ENCODE data around the gene A1BG.

A1BG gene

DNA sequence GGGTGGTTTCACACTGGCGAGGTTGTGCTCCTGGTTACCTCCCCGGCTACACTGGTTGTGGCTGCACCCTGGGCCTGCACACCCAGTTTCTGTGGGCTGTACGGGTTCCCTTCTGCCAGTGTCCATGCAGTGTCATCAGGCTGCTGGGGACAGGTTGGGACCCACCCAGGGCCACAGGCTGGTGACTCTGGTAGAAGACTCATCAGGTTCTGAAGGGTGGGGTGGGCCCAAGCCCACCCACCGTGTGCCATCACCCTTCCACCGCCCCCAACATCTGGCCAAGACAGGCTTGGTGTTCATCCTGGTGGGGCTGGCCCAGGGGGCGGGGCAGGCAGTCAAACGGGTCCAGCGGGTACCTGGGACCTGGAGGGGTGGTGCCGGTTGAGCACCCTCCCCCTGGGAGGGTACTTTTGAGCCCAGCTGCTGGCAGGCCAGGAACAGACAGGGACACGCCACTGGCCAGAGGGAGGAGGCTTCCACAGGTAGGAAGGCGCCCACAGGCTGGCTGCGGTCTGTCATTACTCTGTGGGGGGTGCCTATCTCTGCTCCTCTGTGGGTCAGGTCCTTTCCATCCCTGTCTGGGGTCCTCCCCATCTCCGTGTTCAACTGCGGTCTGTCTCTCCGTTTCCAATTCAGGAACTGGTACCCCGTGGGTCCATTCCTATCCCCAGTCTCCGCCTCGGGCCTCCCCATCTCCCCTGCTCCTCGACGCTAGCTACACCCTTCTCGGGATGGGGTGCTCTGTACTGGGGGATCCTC is 42.1 kb upstream of the A1BG start, which contains the start of gene RNF225:
RNF225 (plus strand) TSS at position 437 of the 759 bp plus-strand sequence. CDS start 434 bp downstream, outside the sequence.
- DNase-seq: no peak
- TF ChIP-seq GATA1 (IDR thresholded peaks at IDR 0.05; ENCODE audit: low read depth, low read length) (no peak), POLR2A (IDR thresholded peaks at IDR 0.05; ENCODE audit: low read length) (peak; percentile 53)

DNA sequence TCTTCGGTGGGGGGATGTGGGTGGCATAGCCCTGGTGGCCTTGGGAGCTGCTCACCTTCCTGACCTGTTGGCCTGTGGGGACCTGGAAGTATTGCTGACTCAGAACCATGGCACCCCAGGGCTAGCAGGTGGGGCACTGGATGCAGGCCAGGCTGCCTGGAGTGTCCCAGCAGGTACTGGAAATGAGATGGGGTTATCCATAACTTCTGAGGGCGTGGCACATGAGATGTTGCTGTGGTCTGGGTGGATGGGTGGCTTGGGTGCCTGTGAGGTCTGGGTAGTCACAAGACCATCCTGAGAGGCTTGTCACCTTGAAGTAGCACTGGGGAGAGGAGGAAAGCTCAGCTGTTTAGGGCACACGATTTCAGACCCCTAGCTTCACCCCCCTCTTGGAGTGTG is 41.5 kb upstream of the A1BG start:
- no peak for DNase-seq
- no peak for TF ChIP-seq POLR2A (IDR thresholded peaks at IDR 0.05; ENCODE audit: low read length)
- no peak for TF ChIP-seq GATA1 (IDR thresholded peaks at IDR 0.05; ENCODE audit: low read depth, low read length)

GRCh38 chr19:58393725-58394033 is 40.4 kb upstream of the A1BG start:
- DNase-seq: no peak
- TF ChIP-seq POLR2A (IDR thresholded peaks at IDR 0.05; ENCODE audit: low read length): no peak
- no peak for TF ChIP-seq GATA1 (IDR thresholded peaks at IDR 0.05; ENCODE audit: low read depth, low read length)

DNA sequence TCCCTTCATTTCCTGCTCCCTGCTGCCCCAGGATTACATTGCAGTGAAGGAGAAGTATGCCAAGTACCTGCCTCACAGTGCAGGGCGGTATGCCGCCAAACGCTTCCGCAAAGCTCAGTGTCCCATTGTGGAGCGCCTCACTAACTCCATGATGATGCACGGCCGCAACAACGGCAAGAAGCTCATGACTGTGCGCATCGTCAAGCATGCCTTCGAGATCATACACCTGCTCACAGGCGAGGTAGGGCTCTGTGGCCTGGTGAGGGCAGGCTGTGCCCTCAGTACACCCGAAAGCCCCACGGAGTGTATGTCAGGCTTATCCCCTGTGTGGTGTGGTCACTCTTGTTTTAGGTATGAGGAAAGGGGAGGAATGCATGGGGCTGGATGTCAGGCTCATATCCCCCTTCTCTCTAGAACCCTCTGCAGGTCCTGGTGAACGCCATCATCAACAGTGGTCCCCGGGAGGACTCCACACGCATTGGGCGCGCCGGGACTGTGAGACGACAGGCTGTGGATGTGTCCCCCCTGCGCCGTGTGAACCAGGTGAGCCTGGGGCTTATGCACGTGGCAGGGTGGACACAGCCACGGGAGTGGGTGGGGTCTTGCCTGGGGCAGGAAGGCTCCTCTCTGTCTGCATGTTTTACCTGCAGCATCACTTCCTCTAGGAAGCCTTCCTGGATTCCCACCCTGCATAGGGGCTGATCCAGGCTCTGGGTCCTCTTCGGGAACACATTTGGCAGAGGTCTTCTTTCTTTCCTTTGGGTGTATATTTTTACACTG is 39.8 kb upstream of the A1BG start:
- TF ChIP-seq GATA1 (IDR thresholded peaks at IDR 0.05; ENCODE audit: low read depth, low read length) (no peak), POLR2A (IDR thresholded peaks at IDR 0.05; ENCODE audit: low read length) (no peak)
- DNase-seq: no peak

GRCh38 chr19:58388175-58388526 is 34.9 kb upstream of the A1BG start:
- TF ChIP-seq POLR2A (IDR thresholded peaks at IDR 0.05; ENCODE audit: low read length) (no peak), GATA1 (IDR thresholded peaks at IDR 0.05; ENCODE audit: low read depth, low read length) (no peak)

GRCh38 chr19:58387338-58388174 is 34.3 kb upstream of the A1BG start:
- peak in 1 of 2 experiments; percentile 66 for DNase-seq
- no peak for TF ChIP-seq GATA1 (IDR thresholded peaks at IDR 0.05; ENCODE audit: low read depth, low read length)
- peak; percentile 74 for TF ChIP-seq POLR2A (IDR thresholded peaks at IDR 0.05; ENCODE audit: low read length)

More at GRCh38 chr19:58388175-58388526, 34.9 kb upstream of the A1BG start:
- no peak for DNase-seq

DNA sequence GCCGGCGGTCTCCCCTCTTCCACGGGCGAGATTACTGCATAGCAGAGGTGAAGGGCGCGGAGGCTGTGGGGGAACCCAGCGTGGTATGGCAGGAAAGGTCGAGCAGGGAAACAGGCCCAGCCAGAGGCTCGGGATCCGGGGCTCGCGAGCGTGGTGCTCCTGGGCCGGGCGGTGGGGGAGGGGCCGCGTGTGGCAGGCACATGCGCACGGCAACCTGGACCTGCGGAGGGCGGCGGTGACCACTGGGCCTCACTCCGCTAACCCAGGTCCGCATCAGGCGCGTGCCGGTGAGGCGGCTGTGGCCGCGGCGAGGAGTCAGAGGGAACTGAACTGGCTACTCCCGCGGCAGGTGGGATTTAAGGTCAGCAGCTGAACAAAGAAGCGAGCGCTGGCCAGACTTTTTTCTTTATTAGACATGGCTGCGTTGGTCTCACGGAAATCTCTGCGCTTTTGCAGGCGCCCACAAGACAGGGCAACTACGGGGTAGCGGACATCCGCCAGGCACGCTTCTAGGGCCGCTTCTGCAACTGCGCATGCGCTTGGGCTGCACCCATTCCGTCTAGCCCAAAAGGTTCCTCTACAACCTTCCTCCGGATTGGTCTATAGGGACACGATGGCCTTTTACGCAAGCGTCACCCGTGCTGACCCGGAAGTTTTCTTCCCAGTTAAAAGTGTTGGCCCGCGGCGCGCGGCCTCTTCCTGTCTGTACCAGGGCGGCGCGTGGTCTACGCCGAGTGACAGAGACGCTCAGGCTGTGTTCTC is 33.5 kb upstream of the A1BG start, which contains the start of gene RPS5:
RPS5 (plus strand) TSS at position 694 of the 762 bp plus-strand sequence. CDS start 869 bp downstream, outside the sequence.
- peak; percentile 98 for TF ChIP-seq POLR2A (IDR thresholded peaks at IDR 0.05; ENCODE audit: low read length)
- no peak for TF ChIP-seq GATA1 (IDR thresholded peaks at IDR 0.05; ENCODE audit: low read depth, low read length)
- peak; percentile 98 to 99 for DNase-seq

DNA sequence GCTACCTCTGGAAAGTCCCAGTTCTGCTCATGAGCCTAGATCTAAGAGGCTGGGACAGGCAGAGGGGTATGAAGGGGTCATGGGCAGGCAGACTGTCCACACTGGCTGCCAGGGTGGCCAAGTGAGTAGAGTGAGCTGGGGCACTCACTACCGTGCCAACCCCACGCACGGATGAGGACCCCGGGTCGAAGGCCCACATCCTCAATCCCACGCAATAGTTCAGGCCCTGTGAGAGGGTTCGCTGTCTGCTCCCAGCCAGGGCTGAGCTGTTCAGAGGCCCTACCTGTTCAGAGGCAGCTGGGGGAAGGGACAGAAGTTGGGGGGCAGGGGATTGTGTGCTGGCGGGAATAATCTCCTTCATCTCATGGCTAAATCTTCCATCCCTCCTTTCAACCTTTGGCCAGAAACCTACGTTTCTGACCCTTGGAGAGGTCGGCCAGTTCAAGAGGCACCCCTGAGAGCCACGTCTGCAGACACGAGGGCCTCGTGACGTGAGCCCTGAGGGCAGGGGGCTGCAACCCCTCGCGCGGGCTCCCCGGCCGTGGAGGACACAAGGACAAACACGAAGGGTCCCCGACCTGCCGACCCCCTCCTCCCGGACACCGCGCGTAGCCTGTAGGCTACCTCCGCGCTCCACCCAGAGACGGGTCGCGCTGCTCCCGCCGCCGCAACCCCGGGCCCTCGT is 32.7 kb upstream of the A1BG start:
- no peak for TF ChIP-seq GATA1 (IDR thresholded peaks at IDR 0.05; ENCODE audit: low read depth, low read length)
- no peak for TF ChIP-seq POLR2A (IDR thresholded peaks at IDR 0.05; ENCODE audit: low read length)
- DNase-seq: no peak

GRCh38 chr19:58385313-58385890 is 32.1 kb upstream of the A1BG start:
- no peak for DNase-seq
- TF ChIP-seq POLR2A (IDR thresholded peaks at IDR 0.05; ENCODE audit: low read length) (no peak), GATA1 (IDR thresholded peaks at IDR 0.05; ENCODE audit: low read depth, low read length) (no peak)

- no peak for TF ChIP-seq POLR2A (IDR thresholded peaks at IDR 0.05; ENCODE audit: low read length)
- no peak for TF ChIP-seq GATA1 (IDR thresholded peaks at IDR 0.05; ENCODE audit: low read depth, low read length)
- DNase-seq: no peak
Observed at GRCh38 chr19:58382997-58383603, 29.8 kb upstream of the A1BG start.

GRCh38 chr19:58381460-58382212 is 28.3 kb upstream of the A1BG start:
- DNase-seq: no peak
- no peak for TF ChIP-seq GATA1 (IDR thresholded peaks at IDR 0.05; ENCODE audit: low read depth, low read length)
- no peak for TF ChIP-seq POLR2A (IDR thresholded peaks at IDR 0.05; ENCODE audit: low read length)

Data from erythroblast (primary cell).